HCT116 (cell line): ENCODE results near the gene GDF2. TPM values are rescaled to one million over a fixed set of nuclear protein-coding genes. Genes with fewer than 3 reads are reported as not detected.

Experiments
- ATAC-seq: fragments of 200-7000 bp; cut with Tn5 transposase; 2 replicates; pipeline ENCODE4 v1.9.1; 2020; ENCODE audit warnings: mild to moderate bottlenecking, moderate library complexity
- BruUV-seq: library from RNA; stranded (reverse); fragments of 400-500 nt; replicated peaks from 2 replicates; lab custom pipeline; 2021; lab: Mats Ljungman, UMichigan
- CTCF ChIA-PET: fragments of 300-600 bp; sonication (Branson Sonifier 250); formaldehyde crosslinking; loops from one replicate; lab custom pipeline; 2021; ENCODE audit warnings: antibody characterized with exemption; lab: Charles Lee
- POLR2A ChIA-PET: fragments of 300-600, 350-600 bp; sonication (Branson Sonifier 250); formaldehyde crosslinking; loops from one replicate; lab custom pipeline; 2021; ENCODE audit warnings: antibody characterized with exemption; lab: Charles Lee
- RAD21 ChIA-PET, 2 experiments: fragments of 300-600 bp; sonication (Branson Sonifier 250); formaldehyde crosslinking; loops; one replicate each; lab custom pipeline; 2023; ENCODE audit warnings: low total read pairs in 2 of 2; ENCODE audit not compliant: uncharacterized antibody in 2 of 2, unreplicated experiment in 2 of 2, low non-redundant PET in 1 of 2; lab: Charles Lee
- DNase-seq: peaks from one replicate; pipeline ENCODE4 v3.0.0-alpha.2; 2010; ENCODE audit warnings: low read depth, low spot score
- H2AFZ ChIP-seq: fragments of 200-600 bp; shearing (Covaris generic), sonication (generic); 2 replicates; pipeline ENCODE4 v1.6.1; 2017; ENCODE audit warnings: low read depth, mixed run types, mixed read lengths, antibody characterized with exemption, low read length; ENCODE audit not compliant: poor library complexity, severe bottlenecking
- H3K27ac ChIP-seq: 2 replicates; pipeline ENCODE4 v1.5.1; 2012; ENCODE audit warnings: low read depth, low read length
- H3K27me3 ChIP-seq: fragments of 200-600 bp; sonication (generic); 2 replicates; pipeline ENCODE4 v1.6.1; 2016; ENCODE audit warnings: mixed run types, low read length, mixed read lengths; ENCODE audit not compliant: insufficient read depth
- H3K36me3 ChIP-seq, 2 experiments: fragments of 200-500 bp in 1 of 2; fragments of 200-600 bp in 1 of 2; sonication (Bioruptor generic) in 1 of 2; sonication (generic) in 1 of 2; 2 replicates each; pipeline versions ENCODE4 v1.5.1 to v1.6.1; 2014 to 2016; ENCODE audit warnings: low read length in 2 of 2, inconsistent platforms in 1 of 2, mixed read lengths in 1 of 2, mixed run types in 1 of 2; ENCODE audit not compliant: insufficient read depth in 2 of 2, control insufficient read depth in 1 of 2
- H3K4me1 ChIP-seq, 2 experiments: fragments of 200-600 bp in 1 of 2; sonication (generic) in 1 of 2; 2 replicates each; pipeline versions ENCODE4 v1.5.1 to v1.6.1; 2012 to 2017; ENCODE audit warnings: low read length in 2 of 2, inconsistent platforms in 1 of 2, mild to moderate bottlenecking in 1 of 2, mixed read lengths in 1 of 2, mixed run types in 1 of 2, moderate library complexity in 1 of 2; ENCODE audit not compliant: insufficient read depth in 2 of 2, control insufficient read depth in 1 of 2
- H3K4me2 ChIP-seq: fragments of 200-600 bp; sonication (generic); 2 replicates; pipeline ENCODE4 v1.6.1; 2017; ENCODE audit warnings: mixed run types, low read length, mixed read lengths
- H3K4me3 ChIP-seq, 2 experiments: fragments of 200-600 bp in 1 of 2; sonication (generic) in 1 of 2; replicated peaks in 1 of 2; 2 replicates each; pipeline ENCODE4 v1.5.1; 2011 to 2016; ENCODE audit warnings: low read length in 2 of 2, control low read depth in 1 of 2, low read depth in 1 of 2, mild to moderate bottlenecking in 1 of 2, mixed read lengths in 1 of 2, mixed run types in 1 of 2
- H3K79me2 ChIP-seq: fragments of 200-600 bp; sonication (generic); 2 replicates; pipeline ENCODE4 v1.6.1; 2017; ENCODE audit warnings: mild to moderate bottlenecking, mixed run types, low read length, moderate library complexity, mixed read lengths; ENCODE audit not compliant: insufficient read depth
- H3K9ac ChIP-seq: fragments of 200-600 bp; sonication (generic); 2 replicates; pipeline ENCODE4 v1.6.1; 2016; ENCODE audit warnings: low read length, mixed read lengths
- H3K9me2 ChIP-seq: fragments of 200-600 bp; sonication (generic), shearing (Covaris generic); 2 replicates; pipeline ENCODE4 v1.6.1; 2017; ENCODE audit warnings: mixed run types, mild to moderate bottlenecking, moderate library complexity; ENCODE audit not compliant: insufficient read depth
- H3K9me3 ChIP-seq, 2 experiments: fragments of 200-500 bp in 1 of 2; fragments of 200-600 bp in 1 of 2; sonication (Bioruptor generic) in 1 of 2; sonication (generic) in 1 of 2; 2 replicates each; pipeline ENCODE4 v1.6.1; 2014 to 2017; ENCODE audit warnings: low read length in 2 of 2, mixed read lengths in 2 of 2, inconsistent platforms in 1 of 2, low read depth in 1 of 2, mild to moderate bottlenecking in 1 of 2, mixed run types in 1 of 2, moderate library complexity in 1 of 2; ENCODE audit not compliant: control insufficient read depth in 1 of 2, insufficient read depth in 1 of 2
- H4K20me1 ChIP-seq: fragments of 200-600 bp; sonication (generic), shearing (Covaris generic); 2 replicates; pipeline ENCODE4 v1.6.1; 2017; ENCODE audit warnings: mixed run types, mild to moderate bottlenecking, moderate library complexity; ENCODE audit not compliant: insufficient read depth
- ATF3 ChIP-seq: IDR thresholded peaks from 2 replicates; pipeline ENCODE4 v1.6.1; 2012
- CEBPB ChIP-seq: IDR thresholded peaks from 2 replicates; pipeline ENCODE4 v1.6.1; 2012; ENCODE audit warnings: low read depth
- EGR1 ChIP-seq: IDR thresholded peaks from 2 replicates; pipeline ENCODE4 v1.6.1; 2012; ENCODE audit warnings: low read depth
- ELF1 ChIP-seq: IDR thresholded peaks from 2 replicates; pipeline ENCODE4 v1.6.1; 2012; ENCODE audit warnings: low read depth, borderline replicate concordance
- EZH2 ChIP-seq: fragments of 200-600 bp; sonication (generic); IDR thresholded peaks from 2 replicates; pipeline ENCODE4 v1.6.1; 2017; ENCODE audit warnings: antibody characterized with exemption, mixed run types
- EZH2phosphoT487 ChIP-seq: fragments of 200-600 bp; IDR thresholded peaks from 2 replicates; pipeline ENCODE4 v1.6.1; 2018; ENCODE audit warnings: antibody characterized with exemption, borderline replicate concordance
- FOSL1 ChIP-seq: IDR thresholded peaks from 2 replicates; pipeline ENCODE4 v1.6.1; 2012; ENCODE audit warnings: low read depth
- JUND ChIP-seq: IDR thresholded peaks from 2 replicates; pipeline ENCODE4 v1.6.1; 2012
- MAX ChIP-seq: IDR thresholded peaks from 2 replicates; pipeline ENCODE4 v1.6.1; 2012
- POLR2A ChIP-seq: IDR thresholded peaks from 2 replicates; pipeline ENCODE4 v1.7.0; 2011; ENCODE audit warnings: borderline replicate concordance; ENCODE audit not compliant: insufficient read depth, insufficient read length; ENCODE audit errors: extremely low read depth
- POLR2AphosphoS5 ChIP-seq: IDR thresholded peaks from 2 replicates; pipeline ENCODE4 v1.6.1; 2011; ENCODE audit warnings: mild to moderate bottlenecking, low read depth, low read length, moderate library complexity
- RAD21 ChIP-seq: IDR thresholded peaks from 2 replicates; pipeline ENCODE4 v1.6.1; 2012; ENCODE audit warnings: low read depth, mild to moderate bottlenecking
- REST ChIP-seq: IDR thresholded peaks from 2 replicates; pipeline ENCODE4 v1.6.1; 2012; ENCODE audit warnings: low read depth
- SIN3A ChIP-seq: IDR thresholded peaks from 2 replicates; pipeline ENCODE4 v1.6.1; 2012; ENCODE audit warnings: low read depth
- SP1 ChIP-seq: IDR thresholded peaks from 2 replicates; pipeline ENCODE4 v1.6.1; 2012; ENCODE audit warnings: low read depth
- SRF ChIP-seq: IDR thresholded peaks from 2 replicates; pipeline ENCODE4 v1.6.1; 2012; ENCODE audit warnings: low read depth
- YY1 ChIP-seq: IDR thresholded peaks from 2 replicates; pipeline ENCODE4 v1.6.1; 2011; ENCODE audit warnings: low read length, low read depth, moderate library complexity, mild to moderate bottlenecking; ENCODE audit not compliant: insufficient replicate concordance; ENCODE audit errors: extremely low read depth
- ZFX ChIP-seq: fragments of 450-650 bp; IDR thresholded peaks from 2 replicates; pipeline ENCODE4 v1.6.1; 2017
- ZNF274 ChIP-seq: fragments of 200-500 bp; sonication (Bioruptor generic); IDR thresholded peaks from 2 replicates; pipeline ENCODE4 v1.6.1; 2014; ENCODE audit warnings: mild to moderate bottlenecking, low read depth, low read length, inconsistent platforms
- intact Hi-C: fragments of 100-400 bp; cut with micrococcal nuclease; formaldehyde crosslinking; loops from 2 replicates; pipeline ENCODE4 v1.10.0; 2022
- total RNA-seq: library from RNA; stranded (reverse); gene quantifications from one replicate; pipeline ENCODE4 v1.2.1, GENCODE V29; 2021; ENCODE audit not compliant: unreplicated experiment
- TF ChIP-seq, protein P1 (sequence below): IDR thresholded peaks from 2 replicates; pipeline ENCODE4 v1.6.1; 2011; ENCODE audit warnings: mild to moderate bottlenecking, low read length, moderate library complexity; ENCODE audit not compliant: insufficient replicate concordance; ENCODE audit errors: extremely low read depth

Gene GDF2
- total RNA-seq, 1 experiment from 2014 or later = not detected

- Histone ChIP-seq H3K27ac (no peak overlapping the region), H3K9me2 (no peaks in the 10 kb centered on the region), H3K9me3 (no peaks in the 10 kb centered on the region), H3K9ac (no peak overlapping the region), H3K27me3 (no peaks in the 10 kb centered on the region), H3K36me3 (no peaks in the 10 kb centered on the region), H2AFZ (no peak overlapping the region), H3K4me3 (no peak overlapping the region), H3K79me2 (no peaks in the 10 kb centered on the region), H3K4me2 (no peak overlapping the region), H4K20me1 (no peaks in the 10 kb centered on the region), H3K4me1 (peaks cover 0 to 18% of the 10 kb centered on the region in 2 experiments; a peak in 1 of 4 replicates)
- ATAC-seq = no peak
- intact Hi-C loops = loop anchor here (5.0 kb wide), 1 partner anchor 77 kb away; no protein-coding TSS in a partner anchor
- no TSS peak for BruUV-seq
- ChIA-PET POLR2A (no interaction called here), CTCF (interaction anchor here (1.9 kb wide), 1 partner anchor 313 kb away, joined by 5 read pairs; no protein-coding TSS in a partner anchor), RAD21 (no interaction called here)
- DNase-seq = no peak
- no peak for TF ChIP-seq SIN3A
- TF ChIP-seq ELF1 = no peak
- no peak for TF ChIP-seq CEBPB
- TF ChIP-seq ZFX = no peak
- TF ChIP-seq MAX = no peak
- TF ChIP-seq POLR2A = no peak
- no peak for TF ChIP-seq ZNF274
- TF ChIP-seq SRF = no peak
- no peak for TF ChIP-seq YY1
- TF ChIP-seq RAD21 = no peak
- TF ChIP-seq JUND = no peak
- no peak for TF ChIP-seq FOSL1
- TF ChIP-seq EGR1 = no peak
- no peak for TF ChIP-seq REST
- TF ChIP-seq ATF3 = no peak
- TF ChIP-seq SP1 = no peak
- no peak for TF ChIP-seq EZH2
- no peak for TF ChIP-seq EZH2phosphoT487
- no peak for TF ChIP-seq POLR2AphosphoS5
- TF ChIP-seq, protein P1, sequence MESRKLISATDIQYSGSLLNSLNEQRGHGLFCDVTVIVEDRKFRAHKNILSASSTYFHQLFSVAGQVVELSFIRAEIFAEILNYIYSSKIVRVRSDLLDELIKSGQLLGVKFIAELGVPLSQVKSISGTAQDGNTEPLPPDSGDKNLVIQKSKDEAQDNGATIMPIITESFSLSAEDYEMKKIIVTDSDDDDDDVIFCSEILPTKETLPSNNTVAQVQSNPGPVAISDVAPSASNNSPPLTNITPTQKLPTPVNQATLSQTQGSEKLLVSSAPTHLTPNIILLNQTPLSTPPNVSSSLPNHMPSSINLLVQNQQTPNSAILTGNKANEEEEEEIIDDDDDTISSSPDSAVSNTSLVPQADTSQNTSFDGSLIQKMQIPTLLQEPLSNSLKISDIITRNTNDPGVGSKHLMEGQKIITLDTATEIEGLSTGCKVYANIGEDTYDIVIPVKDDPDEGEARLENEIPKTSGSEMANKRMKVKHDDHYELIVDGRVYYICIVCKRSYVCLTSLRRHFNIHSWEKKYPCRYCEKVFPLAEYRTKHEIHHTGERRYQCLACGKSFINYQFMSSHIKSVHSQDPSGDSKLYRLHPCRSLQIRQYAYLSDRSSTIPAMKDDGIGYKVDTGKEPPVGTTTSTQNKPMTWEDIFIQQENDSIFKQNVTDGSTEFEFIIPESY = no peak
Observed at GRCh38 chr10:47360419-47361040, 38.3 kb downstream of the GDF2 start.
